Muscle layer of colon (tissue), 2 donors: ENCODE results near the gene CNNM3.
A peak's percentile ranks its signal among the peaks of the same experiment; 100 is the strongest.

Source experiments
- H3K27ac ChIP-seq: one replicate; pipeline ENCODE4 v1.7.0; 2013; ENCODE audit warnings: low read depth, mild to moderate bottlenecking, low read length, moderate library complexity
- H3K27me3 ChIP-seq, 2 donors: one replicate each; pipeline ENCODE4 v1.7.0; 2013; ENCODE audit warnings: low read length in 2 of 2, mild to moderate bottlenecking in 2 of 2; ENCODE audit not compliant: insufficient read depth in 2 of 2, control insufficient read depth in 1 of 2
- H3K36me3 ChIP-seq: one replicate; pipeline ENCODE4 v1.7.0; 2013; ENCODE audit warnings: mild to moderate bottlenecking, low read length; ENCODE audit not compliant: insufficient read depth
- H3K4me1 ChIP-seq: one replicate; pipeline ENCODE4 v1.7.0; 2013; ENCODE audit warnings: mild to moderate bottlenecking, low read length; ENCODE audit not compliant: insufficient read depth
- H3K4me3 ChIP-seq, 2 donors: one replicate each; pipeline ENCODE4 v1.7.0; 2013; ENCODE audit warnings: low read length in 2 of 2, low read depth in 1 of 2, mild to moderate bottlenecking in 1 of 2, moderate library complexity in 1 of 2
- H3K9ac ChIP-seq: one replicate; pipeline ENCODE4 v1.7.0; 2013; ENCODE audit warnings: low read length
- H3K9me3 ChIP-seq: one replicate; pipeline ENCODE4 v1.7.0; 2013; ENCODE audit warnings: mild to moderate bottlenecking, low read length
- donor health status: abdominal sarcoma.
- donor health status: Adenocarcinoma of cecum.

CNNM3 gene

GRCh38 chr2:96816127-96816835 lies at the start of gene CNNM3:
CNNM3 (plus strand) TSS chr2:96816268; CDS start chr2:96816278, 10 bp downstream.
- peaks cover 4% of the 10 kb centered on the region for H3K36me3 ChIP-seq
- H3K27me3 ChIP-seq = no peaks in the 10 kb centered on the region
- no peaks in the 10 kb centered on the region for H3K9me3 ChIP-seq
- H3K9ac ChIP-seq = peak within 1 kb of the TSS; percentile 30
- peaks cover 53% of the 10 kb centered on the region for H3K4me1 ChIP-seq
- peak within 1 kb of the TSS; percentile 93 for H3K27ac ChIP-seq
- peak within 1 kb of the TSS; percentile 69 to 74 for H3K4me3 ChIP-seq

GRCh38 chr2:96767135-96767871 lies 48.8 kb upstream of the CNNM3 start:
- Histone ChIP-seq H3K9ac (no peak overlapping the region), H3K9me3 (no peaks in the 10 kb centered on the region), H3K27me3 (no peaks in the 10 kb centered on the region), H3K36me3 (no peaks in the 10 kb centered on the region), H3K27ac (no peak overlapping the region), H3K4me3 (no peak overlapping the region), H3K4me1 (peaks cover 26% of the 10 kb centered on the region)

GRCh38 chr2:96768083-96768561 lies 47.9 kb upstream of the CNNM3 start:
- H3K27me3 ChIP-seq = no peaks in the 10 kb centered on the region
- H3K9me3 ChIP-seq = no peaks in the 10 kb centered on the region
- no peaks in the 10 kb centered on the region for H3K36me3 ChIP-seq
- H3K4me1 ChIP-seq = peaks cover 18% of the 10 kb centered on the region
- H3K9ac ChIP-seq = no peak overlapping the region
- H3K4me3 ChIP-seq = no peak overlapping the region
- H3K27ac ChIP-seq = no peak overlapping the region

GRCh38 chr2:96769814-96770213 lies 46.3 kb upstream of the CNNM3 start:
- Histone ChIP-seq H3K4me3 (no peak overlapping the region), H3K27ac (no peak overlapping the region), H3K9me3 (no peaks in the 10 kb centered on the region), H3K27me3 (no peaks in the 10 kb centered on the region), H3K9ac (no peak overlapping the region), H3K36me3 (no peaks in the 10 kb centered on the region), H3K4me1 (peaks cover 4% of the 10 kb centered on the region)

- H3K36me3 ChIP-seq = no peaks in the 10 kb centered on the region
- peaks cover 4% of the 10 kb centered on the region for H3K4me1 ChIP-seq
- no peak overlapping the region for H3K9ac ChIP-seq
- H3K27me3 ChIP-seq = no peaks in the 10 kb centered on the region
- H3K4me3 ChIP-seq = no peak overlapping the region
- H3K27ac ChIP-seq = no peak overlapping the region
- H3K9me3 ChIP-seq = no peaks in the 10 kb centered on the region
These were observed 45.4 kb upstream of the CNNM3 start for GRCh38 chr2:96770442-96771202.

DNA sequence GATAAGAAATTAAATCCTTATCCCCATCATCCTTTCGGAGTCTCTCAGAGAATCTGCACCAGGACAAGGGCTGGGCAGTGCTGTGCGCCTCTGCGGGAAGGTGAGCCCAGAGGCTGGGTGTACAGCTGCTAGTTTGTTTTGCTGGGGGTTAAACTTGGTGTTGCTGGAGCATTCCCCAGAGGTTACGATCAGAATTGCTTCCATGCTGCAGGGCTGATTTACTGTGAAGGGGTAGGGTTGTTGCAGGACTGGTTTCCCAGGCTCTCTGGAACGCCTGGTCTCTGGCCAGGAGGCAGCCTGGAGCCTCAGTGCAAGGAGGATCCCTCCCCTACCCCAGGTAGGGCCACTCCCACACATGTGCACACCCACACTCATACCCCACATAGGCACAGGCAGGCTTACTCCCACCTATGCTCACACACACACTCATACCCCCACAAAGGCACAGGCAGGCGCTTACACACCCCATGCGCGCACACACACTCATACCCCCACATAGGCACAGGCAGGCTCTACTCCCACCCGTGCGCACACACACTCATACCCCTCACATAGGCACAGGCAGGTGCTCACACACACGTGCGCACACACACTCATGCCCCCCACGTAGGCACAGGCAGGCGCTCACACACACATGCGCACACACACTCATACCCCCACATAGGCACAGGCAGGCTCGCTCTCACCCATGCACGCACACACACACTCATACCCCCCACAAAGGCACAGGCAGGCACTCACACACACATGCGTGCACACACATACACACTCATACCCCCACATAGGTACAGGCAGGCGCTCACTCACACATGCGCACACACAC lies 44.1 kb upstream of the CNNM3 start:
- H3K36me3 ChIP-seq = no peaks in the 10 kb centered on the region
- H3K4me3 ChIP-seq = no peak overlapping the region
- H3K9ac ChIP-seq = no peak overlapping the region
- peaks cover 4% of the 10 kb centered on the region for H3K4me1 ChIP-seq
- no peaks in the 10 kb centered on the region for H3K27me3 ChIP-seq
- H3K9me3 ChIP-seq = no peaks in the 10 kb centered on the region
- no peak overlapping the region for H3K27ac ChIP-seq

GRCh38 chr2:96772903-96773671 lies 43.0 kb upstream of the CNNM3 start:
- no peak overlapping the region for H3K4me3 ChIP-seq
- H3K4me1 ChIP-seq = peaks cover 4% of the 10 kb centered on the region
- H3K9ac ChIP-seq = no peak overlapping the region
- no peak overlapping the region for H3K27ac ChIP-seq
- no peaks in the 10 kb centered on the region for H3K27me3 ChIP-seq
- H3K36me3 ChIP-seq = no peaks in the 10 kb centered on the region
- no peaks in the 10 kb centered on the region for H3K9me3 ChIP-seq

DNA sequence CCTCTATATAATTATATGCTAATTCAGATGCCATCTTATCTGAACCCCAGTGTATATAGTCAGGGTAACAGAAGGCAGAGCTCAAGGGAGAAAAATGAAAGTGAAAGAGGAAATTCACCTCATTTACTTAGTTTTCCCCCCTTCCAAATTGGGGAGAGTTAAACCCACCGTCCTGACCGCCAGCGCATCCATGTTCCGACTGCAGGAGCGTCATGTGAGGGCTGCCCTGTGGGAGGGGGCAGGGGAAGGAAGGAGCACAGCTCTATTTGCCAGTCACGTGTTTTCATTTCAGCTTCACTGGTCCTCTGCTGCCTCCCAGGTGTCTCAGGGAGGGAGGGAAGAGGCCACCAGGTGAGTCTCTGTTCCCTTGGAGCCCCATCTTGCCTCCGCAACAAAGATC lies 42.1 kb upstream of the CNNM3 start:
- no peaks in the 10 kb centered on the region for H3K9me3 ChIP-seq
- no peak overlapping the region for H3K27ac ChIP-seq
- H3K9ac ChIP-seq = no peak overlapping the region
- no peak overlapping the region for H3K4me3 ChIP-seq
- no peaks in the 10 kb centered on the region for H3K27me3 ChIP-seq
- H3K36me3 ChIP-seq = no peaks in the 10 kb centered on the region
- peaks cover 4% of the 10 kb centered on the region for H3K4me1 ChIP-seq

GRCh38 chr2:96775160-96775559 lies 40.9 kb upstream of the CNNM3 start:
- Histone ChIP-seq H3K27ac (no peak overlapping the region), H3K36me3 (no peaks in the 10 kb centered on the region), H3K27me3 (no peaks in the 10 kb centered on the region), H3K4me3 (no peak overlapping the region), H3K9ac (no peak overlapping the region), H3K4me1 (no peaks in the 10 kb centered on the region), H3K9me3 (no peaks in the 10 kb centered on the region)

GRCh38 chr2:96783388-96783787 lies 32.7 kb upstream of the CNNM3 start:
- H3K9ac ChIP-seq = no peak overlapping the region
- H3K9me3 ChIP-seq = no peaks in the 10 kb centered on the region
- H3K36me3 ChIP-seq = no peaks in the 10 kb centered on the region
- H3K4me3 ChIP-seq = no peak overlapping the region
- H3K4me1 ChIP-seq = peaks cover 13% of the 10 kb centered on the region
- H3K27me3 ChIP-seq = no peaks in the 10 kb centered on the region
- no peak overlapping the region for H3K27ac ChIP-seq
